Tibial artery (tissue), 4 donors: Measurements from ENCODE around the gene BUB1B.
"Not testable (repeated sequence)": the region's sequence is repeated elsewhere in the genome, so short reads cannot be mapped to it uniquely, and the experiment has no call there.

ENCODE experiments used
- DNase-seq, 2 donors: peaks; one replicate each; pipeline ENCODE4 v3.0.0-alpha.2; 2019
- H3K27ac ChIP-seq, 2 donors: fragments of 200-600 bp; sonication (generic) in 1 of 2; 1 replicate in 1 of 2; 2 replicates in 1 of 2; pipeline ENCODE4 v1.5.1; 2018 to 2019; ENCODE audit warnings: mild to moderate bottlenecking in 1 of 2
- H3K27me3 ChIP-seq, 2 donors: fragments of 200-600 bp; sonication (generic) in 1 of 2; one replicate each; pipeline versions ENCODE4 v1.5.1 to v1.6.0; 2016 to 2019
- H3K36me3 ChIP-seq, 3 donors: fragments of 200-600 bp; sonication (generic) in 2 of 3; one replicate each; pipeline ENCODE4 v1.5.1; 2016 to 2019; ENCODE audit warnings: mild to moderate bottlenecking in 2 of 3
- H3K4me1 ChIP-seq, 4 donors: fragments of 200-600 bp; sonication (generic) in 2 of 4; 1 replicate in 3 of 4; 2 replicates in 1 of 4; pipeline ENCODE4 v1.5.1; 2016 to 2019
- H3K4me3 ChIP-seq, 2 donors: fragments of 200-600 bp; sonication (generic) in 1 of 2; 1 replicate in 1 of 2; 2 replicates in 1 of 2; pipeline ENCODE4 v1.5.1; 2018 to 2019; ENCODE audit warnings: mild to moderate bottlenecking in 2 of 2
- H3K9me3 ChIP-seq, 3 donors: fragments of 200-600 bp; sonication (generic) in 1 of 3; one replicate each; pipeline ENCODE4 v1.5.1; 2016 to 2019
- intact Hi-C: fragments of 100-400 bp; cut with DNase I; formaldehyde crosslinking; loops from one replicate; pipeline ENCODE4 v1.15.0; 2023; ENCODE audit warnings: low total_unique reads
- TF ChIP-seq, protein P1 (sequence below), 2 experiments: fragments of 200-600 bp in 1 of 2; fragments of 450-650 bp in 1 of 2; IDR thresholded peaks; one replicate each; pipeline ENCODE4 v1.5.1; 2017 to 2019; ENCODE audit warnings: antibody characterized with exemption in 2 of 2, mild to moderate bottlenecking in 1 of 2, moderate library complexity in 1 of 2

The BUB1B gene

DNA sequence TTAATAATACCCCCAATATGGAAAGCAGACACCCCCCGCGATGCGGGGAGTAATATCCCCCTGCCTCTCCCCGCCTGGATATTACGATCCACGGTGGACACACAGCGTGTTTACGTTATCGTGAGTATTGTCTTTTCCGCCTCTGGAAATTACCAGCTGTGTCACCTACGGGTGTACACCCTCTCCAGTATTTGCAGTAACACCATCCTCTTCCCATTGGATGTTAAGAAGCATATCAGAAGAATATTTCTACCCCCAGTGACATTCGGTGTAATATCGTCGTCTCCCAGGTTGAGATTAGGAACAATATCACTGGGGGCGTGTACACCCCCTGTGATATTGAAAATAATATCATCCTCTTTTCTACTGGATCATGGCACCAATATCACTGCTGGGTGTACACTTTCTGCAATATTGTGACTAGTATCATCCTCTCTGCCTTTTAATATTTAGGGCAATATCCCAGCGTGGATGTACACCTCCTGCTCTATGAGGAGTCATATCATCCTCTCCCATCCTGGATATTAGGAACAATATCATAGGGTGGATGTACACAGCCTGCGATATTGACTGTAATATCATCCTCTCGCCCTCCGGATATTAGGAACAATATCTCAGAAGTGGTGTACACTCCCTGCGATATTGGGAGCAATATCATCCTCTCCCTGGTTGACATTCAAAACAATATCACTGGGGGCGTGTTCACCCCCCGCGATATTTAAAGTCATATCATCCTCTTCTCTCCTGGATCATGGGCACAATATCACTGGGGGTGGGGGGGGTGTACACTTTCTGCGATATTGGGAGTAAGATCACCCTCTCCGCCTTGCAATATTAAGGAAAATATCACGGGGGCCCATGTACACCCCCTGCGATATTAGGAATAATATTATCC, 31.9 kb upstream of the BUB1B start:
- H3K27ac ChIP-seq: no peak overlapping the region
- peaks cover 0 to 36% of the 10 kb centered on the region in 2 donors for H3K27me3 ChIP-seq
- TF ChIP-seq, protein P1, sequence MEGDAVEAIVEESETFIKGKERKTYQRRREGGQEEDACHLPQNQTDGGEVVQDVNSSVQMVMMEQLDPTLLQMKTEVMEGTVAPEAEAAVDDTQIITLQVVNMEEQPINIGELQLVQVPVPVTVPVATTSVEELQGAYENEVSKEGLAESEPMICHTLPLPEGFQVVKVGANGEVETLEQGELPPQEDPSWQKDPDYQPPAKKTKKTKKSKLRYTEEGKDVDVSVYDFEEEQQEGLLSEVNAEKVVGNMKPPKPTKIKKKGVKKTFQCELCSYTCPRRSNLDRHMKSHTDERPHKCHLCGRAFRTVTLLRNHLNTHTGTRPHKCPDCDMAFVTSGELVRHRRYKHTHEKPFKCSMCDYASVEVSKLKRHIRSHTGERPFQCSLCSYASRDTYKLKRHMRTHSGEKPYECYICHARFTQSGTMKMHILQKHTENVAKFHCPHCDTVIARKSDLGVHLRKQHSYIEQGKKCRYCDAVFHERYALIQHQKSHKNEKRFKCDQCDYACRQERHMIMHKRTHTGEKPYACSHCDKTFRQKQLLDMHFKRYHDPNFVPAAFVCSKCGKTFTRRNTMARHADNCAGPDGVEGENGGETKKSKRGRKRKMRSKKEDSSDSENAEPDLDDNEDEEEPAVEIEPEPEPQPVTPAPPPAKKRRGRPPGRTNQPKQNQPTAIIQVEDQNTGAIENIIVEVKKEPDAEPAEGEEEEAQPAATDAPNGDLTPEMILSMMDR (IDR thresholded peaks at IDR 0.05): no peak
- H3K9me3 ChIP-seq: no peaks in the 10 kb centered on the region
- intact Hi-C loops: no loop called here
- no peak for DNase-seq
- no peak overlapping the region for H3K4me3 ChIP-seq
- H3K4me1 ChIP-seq: no peaks in the 10 kb centered on the region
- H3K36me3 ChIP-seq: no peaks in the 10 kb centered on the region

DNA sequence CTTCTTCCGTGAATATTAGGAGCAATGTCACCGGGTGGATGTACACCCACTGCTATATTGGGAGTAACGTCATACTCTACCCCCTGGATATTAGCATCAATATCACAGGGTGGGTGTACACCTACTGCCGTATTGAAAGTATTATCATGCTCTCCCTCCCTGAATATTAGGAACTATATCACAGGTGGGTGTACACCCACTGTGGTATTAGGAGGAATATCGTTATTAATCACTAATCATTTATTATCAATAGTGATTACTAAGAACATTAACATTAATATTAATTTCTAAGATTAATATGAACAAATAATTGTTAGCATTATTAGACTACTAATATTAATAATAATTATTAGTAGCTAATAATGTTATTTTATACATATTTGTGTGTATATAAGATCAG, 30.8 kb upstream of the BUB1B start:
- Histone ChIP-seq H3K27ac (no peak overlapping the region), H3K4me3 (no peak overlapping the region), H3K4me1 (no peaks in the 10 kb centered on the region), H3K36me3 (no peaks in the 10 kb centered on the region), H3K9me3 (no peaks in the 10 kb centered on the region), H3K27me3 (peaks cover 0 to 36% of the 10 kb centered on the region in 2 donors)
- intact Hi-C loops: no loop called here
- TF ChIP-seq, protein P1 (IDR thresholded peaks at IDR 0.05): no peak
- DNase-seq: no peak

DNA sequence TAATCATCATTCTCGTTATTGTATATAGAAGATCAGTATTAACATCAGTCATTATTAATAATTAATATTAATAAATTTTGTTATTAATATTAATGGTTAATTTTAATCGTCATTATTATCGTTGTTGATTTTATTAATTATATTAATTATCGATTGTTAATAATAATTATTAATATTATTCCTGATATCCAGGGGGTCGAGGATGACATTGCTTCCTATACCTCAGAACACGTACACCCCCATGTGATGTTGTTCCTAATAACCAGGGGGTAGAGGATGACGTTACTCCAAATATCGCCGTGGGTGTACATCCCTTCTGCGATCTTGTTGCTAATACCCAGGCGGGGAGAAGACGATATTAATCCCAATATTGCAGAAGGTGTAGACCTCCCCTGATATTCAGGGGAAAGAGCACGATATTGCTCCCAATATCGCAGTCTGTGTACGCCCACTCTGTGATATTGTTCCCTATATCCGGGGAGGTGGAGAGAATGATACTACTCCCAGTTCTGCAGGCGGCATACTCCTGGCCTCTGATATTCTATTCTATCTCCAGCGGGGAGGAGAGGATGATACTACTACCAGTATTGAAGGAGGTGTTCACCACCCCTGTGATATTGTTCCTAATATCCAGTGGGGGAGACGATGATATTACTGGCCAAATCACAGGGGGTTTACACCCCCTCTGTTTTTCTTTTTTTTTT, 29.9 kb upstream of the BUB1B start:
- H3K36me3 ChIP-seq: no peaks in the 10 kb centered on the region
- H3K27me3 ChIP-seq: peaks cover 0 to 36% of the 10 kb centered on the region in 2 donors
- no peak overlapping the region for H3K27ac ChIP-seq
- no peak overlapping the region for H3K4me3 ChIP-seq
- DNase-seq: no peak
- no peaks in the 10 kb centered on the region for H3K9me3 ChIP-seq
- TF ChIP-seq, protein P1 (IDR thresholded peaks at IDR 0.05): no peak
- H3K4me1 ChIP-seq: no peaks in the 10 kb centered on the region
- intact Hi-C loops: no loop called here

DNA sequence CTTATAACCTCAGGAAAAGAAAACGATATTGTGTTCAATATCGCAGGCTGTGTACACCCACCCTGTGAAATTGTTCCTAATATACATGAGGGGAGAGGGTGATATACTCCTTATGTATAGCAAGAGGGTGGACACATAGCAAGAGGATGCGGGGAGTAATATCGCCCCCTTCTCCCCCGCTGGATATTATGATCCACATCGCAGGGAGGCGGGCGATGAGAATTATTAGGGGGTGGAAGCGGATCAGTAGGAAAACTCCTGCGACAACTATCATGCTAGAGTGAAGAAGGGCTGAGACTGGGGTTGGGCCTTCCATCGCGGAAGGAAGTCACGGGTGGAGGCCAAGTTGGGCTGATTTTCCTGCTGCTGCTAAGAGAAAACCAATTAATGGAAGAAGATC, 27.3 kb upstream of the BUB1B start:
- Histone ChIP-seq H3K27me3 (peaks cover 0 to 28% of the 10 kb centered on the region in 2 donors), H3K4me1 (no peaks in the 10 kb centered on the region), H3K4me3 (no peak overlapping the region), H3K27ac (no peak overlapping the region), H3K9me3 (no peaks in the 10 kb centered on the region), H3K36me3 (no peaks in the 10 kb centered on the region)
- TF ChIP-seq, protein P1 (IDR thresholded peaks at IDR 0.05): no peak
- no peak for DNase-seq
- intact Hi-C loops: no loop called here

DNA sequence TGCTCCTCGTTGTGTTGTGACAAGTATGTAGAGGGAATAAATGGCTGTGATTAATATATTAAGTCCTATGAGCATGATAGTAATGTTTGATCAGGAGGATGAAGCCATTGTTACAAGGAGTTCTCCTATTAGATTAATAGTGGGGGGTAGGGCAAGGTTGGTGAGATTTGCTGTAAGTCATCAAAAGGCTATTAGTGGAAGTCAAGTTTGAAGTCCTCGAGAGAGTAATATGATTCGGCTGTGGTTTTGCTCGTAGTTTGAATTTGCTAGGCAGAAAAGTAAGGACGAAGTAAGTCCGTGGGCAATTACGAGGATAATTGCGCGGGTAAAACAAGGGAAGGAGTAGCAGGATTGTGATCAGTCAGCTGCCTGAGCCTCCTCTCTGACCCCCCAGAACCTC, 26.0 kb upstream of the BUB1B start:
- H3K27ac ChIP-seq: no peak overlapping the region
- no peaks in the 10 kb centered on the region for H3K9me3 ChIP-seq
- H3K4me1 ChIP-seq: no peaks in the 10 kb centered on the region
- intact Hi-C loops: no loop called here
- no peaks in the 10 kb centered on the region for H3K36me3 ChIP-seq
- TF ChIP-seq, protein P1 (IDR thresholded peaks at IDR 0.05): no peak
- H3K4me3 ChIP-seq: no peak overlapping the region
- H3K27me3 ChIP-seq: peaks cover 0 to 15% of the 10 kb centered on the region in 2 donors
- no peak for DNase-seq

DNA sequence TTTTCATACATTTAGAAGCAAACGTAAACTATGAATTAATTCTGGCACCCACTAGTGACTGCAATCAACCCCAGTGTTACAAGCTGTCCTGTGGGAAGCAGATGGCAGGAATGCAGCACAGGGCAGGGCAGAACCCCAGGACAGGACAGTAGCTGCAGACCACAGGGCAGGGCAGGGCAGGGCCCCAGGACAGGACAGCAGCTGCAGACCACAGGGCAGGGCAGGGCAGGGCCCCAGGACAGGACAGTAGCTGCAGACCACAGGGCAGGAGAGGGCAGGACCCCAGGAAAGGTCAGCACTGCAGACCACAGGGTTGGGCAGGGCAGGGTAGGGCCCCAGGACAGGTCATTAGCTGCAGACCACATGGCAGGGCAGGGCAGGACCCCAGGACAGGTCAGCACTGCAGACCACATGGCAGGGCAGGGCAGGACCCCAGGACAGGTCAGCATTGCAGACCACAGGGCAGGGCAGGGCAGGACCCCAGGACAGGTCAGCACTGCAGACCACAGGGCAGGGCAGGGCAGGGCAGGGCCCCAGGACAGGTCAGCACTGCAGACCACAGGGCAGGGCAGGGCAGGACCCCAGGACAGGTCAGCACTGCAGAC, 24.9 kb upstream of the BUB1B start:
- H3K9me3 ChIP-seq, DNase-seq, H3K4me3 ChIP-seq, intact Hi-C loops, H3K27ac ChIP-seq, H3K4me1 ChIP-seq, H3K36me3 ChIP-seq: not testable (repeated sequence)
- peaks cover 0 to 10% of the 10 kb centered on the region in 2 donors for H3K27me3 ChIP-seq
